ENCODE results near the gene SBK3. TPM values are rescaled to one million over a fixed set of nuclear protein-coding genes. Genes with fewer than 3 reads are reported as not detected.

The SBK3 gene
- total RNA-seq, 2 experiments from 2014 or later, result 0.34 TPM; not detected in 1

- intact Hi-C loops (cut with micrococcal nuclease; ENCODE audit: unreplicated experiment), result no loop called here
- TF ChIP-seq CTCF (conservative IDR thresholded peaks at IDR 0.05; ENCODE audit: low read length) (no peak), EZH2phosphoT487 (IDR thresholded peaks at IDR 0.05; ENCODE audit: borderline replicate concordance, low read depth, low read length) (no peak)
- no peaks in the 10 kb centered on the region for H3K9me3 ChIP-seq (ENCODE audit: low read length)
- no peaks in the 10 kb centered on the region for H3K9me2 ChIP-seq (ENCODE audit: insufficient read depth, low read length)
- ChIA-PET CTCF (ENCODE audit: unreplicated experiment) (no interaction called here), POLR2A (no interaction called here)
- H3K4me2 ChIP-seq (ENCODE audit: low read length), result no peak overlapping the region
- no peaks in the 10 kb centered on the region for H3K36me3 ChIP-seq (ENCODE audit: insufficient read depth, low read length)
- DNase-seq (ENCODE audit: low spot score), result no peak
- H3K4me3 ChIP-seq (ENCODE audit: low read depth, low read length, poor library complexity, severe bottlenecking), result no peak overlapping the region
- no peaks in the 10 kb centered on the region for H4K20me1 ChIP-seq (ENCODE audit: insufficient read depth, low read length)
- H3K4me1 ChIP-seq (ENCODE audit: insufficient read depth, low read length, poor library complexity, severe bottlenecking), result no peaks in the 10 kb centered on the region
- H3K79me2 ChIP-seq (ENCODE audit: insufficient read depth, low read depth, low read length), result no peaks in the 10 kb centered on the region
- H2AFZ ChIP-seq (ENCODE audit: low read length), result no peak overlapping the region
- H3K27ac ChIP-seq (ENCODE audit: low read depth, low read length, poor library complexity, severe bottlenecking), result no peak overlapping the region
- BruUV-seq (replicated peaks), result no TSS peak
These were observed 14.3 kb upstream of the SBK3 start for GRCh38 chr19:55559684-55560083.

DNA sequence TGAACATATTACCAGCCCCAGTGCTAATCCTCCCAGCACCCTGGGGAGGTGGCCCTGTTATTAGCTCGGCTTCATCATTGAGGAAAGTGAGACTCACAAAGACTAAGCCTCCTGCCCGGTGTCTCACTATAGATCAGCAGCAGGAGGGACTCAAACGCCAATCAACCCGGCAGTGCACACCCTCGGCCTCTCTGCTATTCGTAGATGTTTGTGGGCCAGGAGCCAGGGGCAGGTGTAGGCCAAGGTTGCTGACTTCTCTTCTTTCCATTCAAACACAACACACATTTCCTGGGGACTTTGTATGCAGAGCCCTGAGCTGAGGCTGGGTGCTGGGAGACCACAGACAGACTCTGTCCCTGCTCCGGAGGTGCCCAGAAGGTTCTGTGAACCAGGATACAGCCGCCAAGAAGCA is 9.4 kb upstream of the SBK3 start:
- intact Hi-C loops (cut with micrococcal nuclease; ENCODE audit: unreplicated experiment), result no loop called here
- Histone ChIP-seq H3K27ac (ENCODE audit: low read depth, low read length, poor library complexity, severe bottlenecking) (no peak overlapping the region), H3K9me3 (ENCODE audit: low read length) (no peaks in the 10 kb centered on the region), H3K79me2 (ENCODE audit: insufficient read depth, low read depth, low read length) (no peaks in the 10 kb centered on the region), H3K4me1 (ENCODE audit: insufficient read depth, low read length, poor library complexity, severe bottlenecking) (peaks cover 4% of the 10 kb centered on the region), H4K20me1 (ENCODE audit: insufficient read depth, low read length) (no peaks in the 10 kb centered on the region), H3K4me3 (ENCODE audit: low read depth, low read length, poor library complexity, severe bottlenecking) (no peak overlapping the region), H3K9me2 (ENCODE audit: insufficient read depth, low read length) (no peaks in the 10 kb centered on the region), H3K4me2 (ENCODE audit: low read length) (no peak overlapping the region), H2AFZ (ENCODE audit: low read length) (no peak overlapping the region), H3K36me3 (ENCODE audit: insufficient read depth, low read length) (no peaks in the 10 kb centered on the region)
- no peak for DNase-seq (ENCODE audit: low spot score)
- CTCF ChIA-PET (ENCODE audit: unreplicated experiment), result no interaction called here
- POLR2A ChIA-PET, result no interaction called here
- no peak for TF ChIP-seq CTCF (conservative IDR thresholded peaks at IDR 0.05; ENCODE audit: low read length)
- no TSS peak for BruUV-seq (replicated peaks)

GRCh38 chr19:55554302-55554701 is 9.0 kb upstream of the SBK3 start:
- intact Hi-C loops (cut with micrococcal nuclease; ENCODE audit: unreplicated experiment), result no loop called here
- CTCF ChIA-PET (ENCODE audit: unreplicated experiment), result no interaction called here
- POLR2A ChIA-PET, result no interaction called here

More at GRCh38 chr19:55554302-55554701, 9.0 kb upstream of the SBK3 start:
- H4K20me1 ChIP-seq (ENCODE audit: insufficient read depth, low read length), result no peaks in the 10 kb centered on the region
- BruUV-seq (replicated peaks), result no TSS peak
- no peaks in the 10 kb centered on the region for H3K9me3 ChIP-seq (ENCODE audit: low read length)
- H3K9me2 ChIP-seq (ENCODE audit: insufficient read depth, low read length), result no peaks in the 10 kb centered on the region
- no peak overlapping the region for H3K27ac ChIP-seq (ENCODE audit: low read depth, low read length, poor library complexity, severe bottlenecking)
- no peak overlapping the region for H2AFZ ChIP-seq (ENCODE audit: low read length)
- no peaks in the 10 kb centered on the region for H3K36me3 ChIP-seq (ENCODE audit: insufficient read depth, low read length)
- no peak for DNase-seq (ENCODE audit: low spot score)
- peaks cover 8% of the 10 kb centered on the region for H3K4me1 ChIP-seq (ENCODE audit: insufficient read depth, low read length, poor library complexity, severe bottlenecking)
- no peak overlapping the region for H3K4me3 ChIP-seq (ENCODE audit: low read depth, low read length, poor library complexity, severe bottlenecking)
- TF ChIP-seq EZH2phosphoT487 (IDR thresholded peaks at IDR 0.05; ENCODE audit: borderline replicate concordance, low read depth, low read length) (no peak), CTCF (conservative IDR thresholded peaks at IDR 0.05; ENCODE audit: low read length) (no peak)
- H3K79me2 ChIP-seq (ENCODE audit: insufficient read depth, low read depth, low read length), result no peaks in the 10 kb centered on the region
- no peak overlapping the region for H3K4me2 ChIP-seq (ENCODE audit: low read length)
